Uterus (tissue), 4 donors: Measurements from ENCODE around the gene CPSF4. TPM values are rescaled to one million over a fixed set of nuclear protein-coding genes. Genes with fewer than 3 reads are reported as not detected.
A peak's percentile ranks its signal among the peaks of the same experiment; 100 is the strongest.

ENCODE experiments used
- DNase-seq, 2 donors: peaks; one replicate each; pipeline ENCODE4 v3.0.0-alpha.2; 2019 to 2020
- H3K27ac ChIP-seq, 2 donors: fragments of 200-600 bp; sonication (generic); 1 replicate in 1 of 2; 2 replicates in 1 of 2; pipeline ENCODE4 v1.5.1; 2016 to 2018
- H3K27me3 ChIP-seq, 2 donors: fragments of 200-600 bp; sonication (generic); one replicate each; pipeline ENCODE4 v1.5.1; 2018 to 2019; ENCODE audit warnings: control low read depth in 1 of 2
- H3K36me3 ChIP-seq, 2 donors: fragments of 200-600 bp; sonication (generic); one replicate each; pipeline ENCODE4 v1.5.1; 2019; ENCODE audit warnings: control low read depth in 1 of 2
- H3K4me1 ChIP-seq, 2 donors: fragments of 200-600 bp; sonication (generic); one replicate each; pipeline ENCODE4 v1.5.1; 2018 to 2019; ENCODE audit warnings: control low read depth in 1 of 2
- H3K4me3 ChIP-seq, 2 donors: fragments of 200-600 bp; sonication (generic); 1 replicate in 1 of 2; 2 replicates in 1 of 2; pipeline ENCODE4 v1.5.1; 2018 to 2019; ENCODE audit warnings: mild to moderate bottlenecking in 1 of 2
- H3K9me3 ChIP-seq, 2 donors: fragments of 200-600 bp; sonication (generic); one replicate each; pipeline ENCODE4 v1.5.1; 2019; ENCODE audit warnings: control low read depth in 1 of 2
- CTCF ChIP-seq, 4 experiments: fragments of 200-600 bp in 2 of 4; fragments of 450-650 bp in 2 of 4; sonication (generic) in 2 of 4; IDR thresholded peaks; one replicate each; pipeline ENCODE4 v1.5.1; 2016 to 2019; ENCODE audit warnings: antibody characterized with exemption in 4 of 4, mild to moderate bottlenecking in 2 of 4, moderate library complexity in 1 of 4
- POLR2A ChIP-seq, 2 donors: fragments of 450-650 bp; IDR thresholded peaks; one replicate each; pipeline ENCODE4 v1.6.1; 2016; ENCODE audit warnings: antibody characterized with exemption in 2 of 2, mild to moderate bottlenecking in 1 of 2, moderate library complexity in 1 of 2
- intact Hi-C: fragments of 100-400 bp; cut with DNase I; formaldehyde crosslinking; loops from one replicate; pipeline ENCODE4 v1.15.1; 2023; ENCODE audit warnings: low total_unique reads
- total RNA-seq, 4 donors: library from RNA; depleted of rRNA in 3 of 4; stranded (reverse); fragments of >200 nt in 3 of 4; gene quantifications; one replicate each; pipeline versions ENCODE4 v1.1.0 to v1.2.4, GENCODE V29; 2014 to 2023
- donor health status: DM: yes; HTN: yes; CAD: no.

Gene CPSF4
- total RNA-seq, 4 donors from 2014 or later: 23.8 to 67.9 (median 38.4) TPM

DNA sequence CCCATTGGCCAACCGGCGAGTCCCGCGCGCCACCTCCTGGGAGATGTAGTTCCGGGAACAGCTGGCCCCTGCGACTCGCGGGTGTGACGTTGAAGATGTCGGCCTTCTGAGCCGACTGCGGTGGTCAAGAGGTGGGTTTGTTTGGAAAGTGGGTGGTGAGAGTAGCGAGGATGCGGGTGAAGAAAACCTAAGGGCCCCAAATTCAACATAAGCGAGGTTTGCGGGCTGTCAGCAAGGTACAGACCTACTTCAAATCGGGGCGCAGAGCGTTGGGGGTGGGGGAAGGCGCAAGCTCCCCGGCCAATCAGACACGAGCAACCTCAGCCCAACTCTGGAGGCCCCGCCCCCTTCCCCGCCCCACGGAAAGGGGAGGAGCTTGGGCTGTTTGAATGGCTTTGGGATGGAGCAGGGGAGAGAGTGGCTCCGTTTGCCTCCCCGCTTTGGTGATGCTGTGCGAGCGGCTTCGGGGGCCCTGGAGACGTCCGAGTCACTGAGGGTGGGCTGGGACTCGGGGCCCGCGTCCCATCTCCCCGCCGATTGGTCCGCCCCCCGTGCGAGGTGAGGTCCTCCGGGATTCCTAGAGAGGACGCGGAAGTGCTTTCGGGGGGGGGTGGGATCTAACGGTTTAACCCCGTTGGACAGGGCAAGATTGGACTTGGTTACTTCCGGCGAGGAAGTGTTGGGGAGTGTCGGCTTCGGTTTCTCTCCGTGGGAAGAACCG lies 66.0 kb downstream of the CPSF4 start, which contains the start of gene ZKSCAN5:
Gene ZKSCAN5, plus strand, starts transcription at position 60 of the 721 bp plus-strand sequence. CDS start 1,383 bp downstream, outside the sequence.
- Histone ChIP-seq H3K36me3 (no peaks in the 10 kb centered on the region), H3K27me3 (no peaks in the 10 kb centered on the region)
- peak; percentile 97 to 98 for DNase-seq

DNA sequence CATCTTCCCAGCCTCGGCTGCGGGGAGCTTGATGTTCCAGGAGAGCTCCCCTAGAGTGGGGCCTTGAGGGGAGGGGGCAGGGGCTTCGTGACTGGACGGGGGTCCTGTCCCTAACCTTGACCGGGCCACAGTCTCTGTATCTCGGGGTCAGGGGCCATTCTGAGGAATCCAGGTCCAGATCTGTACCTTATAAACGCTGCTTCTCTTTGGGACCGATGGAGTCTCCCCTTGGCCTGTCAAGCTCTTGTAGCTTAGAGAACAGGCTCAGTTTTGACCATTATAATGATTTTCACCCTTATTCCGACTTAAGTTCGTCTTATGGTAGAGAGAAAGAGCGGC lies 66.5 kb downstream of the CPSF4 start:
- DNase-seq: no peak
- H3K27me3 ChIP-seq: no peaks in the 10 kb centered on the region
- intact Hi-C loops: no loop called here
- peaks cover 6 to 17% of the 10 kb centered on the region in 2 donors for H3K4me1 ChIP-seq
- H3K27ac ChIP-seq: peak overlapping the region; percentile 93 to 96
- H3K36me3 ChIP-seq: no peaks in the 10 kb centered on the region
- peak overlapping the region; percentile 53 to 98 for H3K4me3 ChIP-seq
- peak in 1 of 2 donors; percentile 47 for TF ChIP-seq POLR2A (IDR thresholded peaks at IDR 0.05)
- TF ChIP-seq CTCF (IDR thresholded peaks at IDR 0.05): no peak
- H3K9me3 ChIP-seq: no peaks in the 10 kb centered on the region

More for the DNA sequence above, 66.0 kb downstream of the CPSF4 start, which contains the start of gene ZKSCAN5:
- intact Hi-C loops: loop anchor here (5.0 kb wide), 1 partner anchor 48 kb away; the partner anchor contains the start of gene FAM200A
- Histone ChIP-seq H3K27ac (peak within 1 kb of the TSS; percentile 93 to 96), H3K4me1 (peaks cover 6 to 17% of the 10 kb centered on the region in 2 donors), H3K4me3 (peak within 1 kb of the TSS; percentile 53 to 98), H3K9me3 (no peaks in the 10 kb centered on the region)
- TF ChIP-seq CTCF (IDR thresholded peaks at IDR 0.05) (no peak), POLR2A (IDR thresholded peaks at IDR 0.05) (no peak)

Other genes starting within 250 kb of the CPSF4 start
- not detected for gene KPNA7, start 230.8 kb upstream of the CPSF4 start, total RNA-seq
- not detected for gene MYH16, start 166.1 kb upstream of the CPSF4 start, total RNA-seq
- 100 to 1,000 TPM in 3 of 4 donors, 10 to 100 TPM in 1; 76.5 to 118 (median 103) TPM for gene ARPC1A, start 113.0 kb upstream of the CPSF4 start, total RNA-seq
- 100 to 1,000 TPM in 3 of 4 donors, 10 to 100 TPM in 1; 74.5 to 275 (median 196) TPM for gene ARPC1B, start 64.2 kb upstream of the CPSF4 start, total RNA-seq
- gene PDAP1, start 30.3 kb upstream of the CPSF4 start, total RNA-seq: 100 to 1,000 TPM in 1 of 4 donors, 10 to 100 TPM in 3; 39.9 to 185 (median 72.1) TPM
- gene BUD31, start 30.0 kb upstream of the CPSF4 start, total RNA-seq: 10 to 100 TPM; 29.4 to 93.2 (median 54.4) TPM
- 10 to 100 TPM in 1 of 4 donors, 1 to 10 TPM in 3; 1.2 to 17.4 (median 7.5) TPM for gene PTCD1, start 145 bp upstream of the CPSF4 start, total RNA-seq
- gene ATP5MF, start 27.2 kb downstream of the CPSF4 start, total RNA-seq: 100 to 1,000 TPM; 135 to 598 (median 384) TPM
- 10 to 100 TPM in 3 of 4 donors, 1 to 10 TPM in 1; 1.5 to 24.5 (median 16.8) TPM for gene ZNF789, start 33.9 kb downstream of the CPSF4 start, total RNA-seq
- 10 to 100 TPM; 22.8 to 55.0 (median 43.3) TPM for gene ZNF394, start 61.3 kb downstream of the CPSF4 start, total RNA-seq
- gene ZKSCAN5, start 65.7 kb downstream of the CPSF4 start, total RNA-seq: 10 to 100 TPM in 1 of 4 donors, 1 to 10 TPM in 3; 3.1 to 15.5 (median 9.2) TPM
- gene FAM200A, start 113.2 kb downstream of the CPSF4 start, total RNA-seq: 10 to 100 TPM in 1 of 4 donors, 1 to 10 TPM in 3; 1.3 to 22.6 (median 5.1) TPM
- gene ZNF655, start 119.7 kb downstream of the CPSF4 start, total RNA-seq: 100 to 1,000 TPM in 2 of 4 donors, 10 to 100 TPM in 2; 37.1 to 142 (median 99.9) TPM
- 1 to 10 TPM in 1 of 4 donors, under 1 TPM in 3; 0.29 to 2.2 (median 0.66) TPM for gene TMEM225B, start 159.3 kb downstream of the CPSF4 start, total RNA-seq
- gene ZSCAN25, start 178.0 kb downstream of the CPSF4 start, total RNA-seq: 10 to 100 TPM in 3 of 4 donors, 1 to 10 TPM in 1; 6.8 to 26.9 (median 22.8) TPM
- gene CYP3A5, start 241.1 kb downstream of the CPSF4 start, total RNA-seq: 10 to 100 TPM in 1 of 4 donors, 1 to 10 TPM in 1, under 1 TPM in 1, not detected in 1; 0.51 to 17.3 (median 4.4) TPM